Measurements from ENCODE around the gene LGR4. TPM values are rescaled to one million over a fixed set of nuclear protein-coding genes. Genes with fewer than 3 reads are reported as not detected.

Gene LGR4
- total and polyA plus RNA-seq, 4 donors: 27.7 to 65.7 (median 40.6) TPM

DNA sequence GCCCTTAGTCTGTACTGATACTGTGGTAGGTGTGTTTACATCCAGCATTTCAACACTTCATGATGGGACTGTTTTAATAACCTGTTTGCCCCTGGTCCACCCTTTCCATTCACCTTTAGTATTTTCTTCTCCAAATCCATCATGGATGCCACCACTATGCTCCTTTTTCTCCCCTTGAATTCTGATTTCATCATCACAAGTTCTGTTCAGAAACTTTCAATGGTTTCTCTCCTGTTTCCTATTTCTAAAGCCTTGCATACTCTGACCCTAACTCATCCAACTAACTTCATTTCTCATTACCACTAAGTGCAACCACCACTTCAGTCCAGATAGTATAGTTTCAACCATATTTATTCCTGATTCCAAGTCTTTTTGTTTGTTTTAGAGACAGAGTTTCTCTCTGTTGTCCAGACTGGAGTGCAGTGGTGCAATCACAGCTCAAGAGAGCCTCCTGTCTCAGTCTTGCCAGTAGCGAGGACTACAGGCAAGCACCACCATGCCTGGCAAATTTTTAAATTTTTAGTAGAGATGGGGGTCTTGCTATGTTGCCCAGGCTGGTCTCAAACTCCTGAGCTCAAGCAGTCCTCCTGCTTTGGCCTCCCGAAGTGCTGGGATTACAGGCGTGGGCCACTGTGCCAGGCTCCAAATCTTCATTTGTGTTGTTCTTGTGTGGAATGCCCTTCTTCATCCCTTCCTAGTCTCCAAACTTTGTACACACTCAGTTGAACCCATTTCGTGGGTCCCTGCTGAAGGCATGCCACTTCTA, 35.1 kb upstream of the LGR4 start:
- Histone ChIP-seq H3K27ac (ENCODE audit: low read depth, low read length) (no peak overlapping the region), H3K36me3 (ENCODE audit: control insufficient read depth, insufficient read depth, low read length) (no peaks in the 10 kb centered on the region), H3K9me3 (ENCODE audit: control insufficient read depth, insufficient read depth, low read length) (no peaks in the 10 kb centered on the region), H3K4me3 (ENCODE audit: low read depth, low read length) (peak overlapping the region; percentile 95), H3K27me3 (ENCODE audit: control insufficient read depth, insufficient read depth, low read length) (no peaks in the 10 kb centered on the region), H3K4me1 (ENCODE audit: control insufficient read depth, insufficient read depth, low read length) (peaks cover 8% of the 10 kb centered on the region)
- DNase-seq (ENCODE audit: low read depth in 4 of 6, low spot score in 6 of 6): no peak
- WGBS (ENCODE audit: insufficient coverage): 100% methylated on average over 2 of the region's 4 CpGs

DNA sequence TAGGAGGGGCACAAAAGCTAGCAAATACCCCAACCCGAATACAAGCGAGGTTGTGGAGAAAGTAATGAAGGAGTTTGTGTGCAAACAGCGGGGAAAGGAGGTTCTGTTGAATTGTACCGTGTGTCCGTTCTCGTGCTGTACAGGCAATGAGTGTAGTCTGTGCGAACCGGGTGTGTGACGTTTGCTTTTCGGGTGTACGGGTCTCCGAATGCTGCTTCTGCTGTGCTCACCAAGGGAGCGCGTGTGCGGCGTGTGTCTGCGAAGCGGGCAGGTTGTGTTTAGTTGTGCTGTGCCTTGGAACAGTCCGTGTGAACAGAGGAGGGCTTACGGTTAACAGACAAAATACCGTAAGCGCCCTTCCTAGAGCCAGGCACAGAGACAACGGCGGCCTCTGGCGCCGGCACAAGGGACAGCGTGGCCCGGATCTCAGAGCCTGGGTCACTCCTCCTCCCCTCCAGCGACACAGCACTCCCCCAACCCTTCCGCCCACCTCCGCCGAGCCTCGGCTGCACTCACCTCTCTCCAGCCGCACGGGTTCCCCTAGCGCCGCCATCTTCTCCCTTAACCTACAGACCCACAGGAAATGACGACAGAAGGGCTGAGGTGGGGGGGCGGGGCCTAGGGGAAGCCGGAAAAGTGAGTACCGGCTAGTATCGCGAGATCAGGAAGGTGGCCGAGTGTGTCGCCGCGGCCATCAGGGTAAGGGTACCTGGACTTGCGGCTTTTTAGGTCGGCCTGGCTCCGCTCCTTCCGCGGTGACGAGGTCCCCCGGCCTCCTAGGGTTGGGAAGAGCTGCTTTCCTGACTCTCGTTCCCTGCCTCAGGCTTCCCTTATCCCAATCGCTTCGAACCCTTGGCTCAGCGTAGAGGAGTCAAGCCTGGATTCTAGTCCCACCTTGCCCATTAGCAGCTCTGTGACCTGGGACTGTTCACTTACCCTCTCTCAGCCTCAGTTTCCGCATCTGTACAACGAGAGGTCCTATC, 33.9 kb upstream of the LGR4 start, which contains the start of gene LIN7C:
LIN7C (minus strand) TSS at position 570 of the 983 bp plus-strand sequence; CDS start at position 553, 17 bp downstream.
- Histone ChIP-seq H3K9me3 (ENCODE audit: control insufficient read depth, insufficient read depth, low read length) (no peaks in the 10 kb centered on the region), H3K27ac (ENCODE audit: low read depth, low read length) (peak within 1 kb of the TSS; percentile 93), H3K4me1 (ENCODE audit: control insufficient read depth, insufficient read depth, low read length) (peaks cover 8% of the 10 kb centered on the region), H3K36me3 (ENCODE audit: control insufficient read depth, insufficient read depth, low read length) (no peaks in the 10 kb centered on the region), H3K27me3 (ENCODE audit: control insufficient read depth, insufficient read depth, low read length) (no peaks in the 10 kb centered on the region), H3K4me3 (ENCODE audit: low read depth, low read length) (peak within 1 kb of the TSS; percentile 95)
- peak; percentile 90 to 99 (median 96) for DNase-seq (ENCODE audit: low read depth in 4 of 6, low spot score in 6 of 6)
- WGBS (ENCODE audit: insufficient coverage): under 1% methylated on average over 51 of the region's 60 CpGs

DNA sequence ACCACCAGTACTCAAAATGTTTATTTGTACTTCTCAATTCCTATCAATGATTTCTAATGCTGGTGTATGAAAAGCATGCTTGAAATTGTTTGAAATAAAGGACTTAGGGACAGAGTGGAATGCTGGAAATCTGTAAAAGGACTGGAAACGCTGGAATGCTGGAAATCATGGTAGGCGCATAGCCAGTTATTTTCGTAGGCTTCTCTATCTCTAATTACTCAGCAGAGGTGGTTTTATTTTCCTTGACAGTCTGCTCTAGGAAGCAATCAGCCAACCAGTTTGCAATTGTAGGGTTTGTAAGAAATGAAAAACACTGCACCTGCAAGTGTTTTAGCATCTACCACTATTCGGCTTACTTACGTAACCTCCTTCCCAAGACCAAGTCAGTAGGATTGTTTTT, 33.2 kb upstream of the LGR4 start:
- H3K9me3 ChIP-seq (ENCODE audit: control insufficient read depth, insufficient read depth, low read length): no peaks in the 10 kb centered on the region
- peak overlapping the region; percentile 93 for H3K27ac ChIP-seq (ENCODE audit: low read depth, low read length)
- peak overlapping the region; percentile 95 for H3K4me3 ChIP-seq (ENCODE audit: low read depth, low read length)
- no peaks in the 10 kb centered on the region for H3K36me3 ChIP-seq (ENCODE audit: control insufficient read depth, insufficient read depth, low read length)
- WGBS (ENCODE audit: insufficient coverage): no CpG with 5 or more reads among the region's 5 CpGs
- no peak for DNase-seq (ENCODE audit: low read depth in 4 of 6, low spot score in 6 of 6)
- peaks cover 8% of the 10 kb centered on the region for H3K4me1 ChIP-seq (ENCODE audit: control insufficient read depth, insufficient read depth, low read length)
- no peaks in the 10 kb centered on the region for H3K27me3 ChIP-seq (ENCODE audit: control insufficient read depth, insufficient read depth, low read length)

DNA sequence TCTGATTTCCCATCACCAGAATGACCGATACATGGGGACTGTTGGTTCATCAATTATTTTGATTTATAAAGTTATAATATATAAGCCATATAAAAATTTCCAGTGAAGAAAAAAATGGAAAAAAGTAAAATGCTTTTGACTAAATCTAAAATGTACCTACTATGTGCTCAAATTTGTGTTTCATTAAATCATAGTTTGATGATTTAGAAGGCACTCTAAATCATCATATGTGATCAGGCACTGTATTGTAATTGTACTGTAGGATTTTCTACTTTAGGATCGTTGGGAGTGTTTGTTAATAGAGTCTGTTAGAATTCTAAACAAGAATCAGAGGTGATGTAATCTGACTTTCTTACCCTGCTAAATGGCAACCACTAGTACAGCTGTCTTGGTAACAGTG, 31.6 kb upstream of the LGR4 start:
- no peaks in the 10 kb centered on the region for H3K9me3 ChIP-seq (ENCODE audit: control insufficient read depth, insufficient read depth, low read length)
- peaks cover 6% of the 10 kb centered on the region for H3K36me3 ChIP-seq (ENCODE audit: control insufficient read depth, insufficient read depth, low read length)
- no peak for DNase-seq (ENCODE audit: low read depth in 4 of 6, low spot score in 6 of 6)
- WGBS (ENCODE audit: insufficient coverage): no CpG with 5 or more reads among the region's 2 CpGs
- H3K4me3 ChIP-seq (ENCODE audit: low read depth, low read length): no peak overlapping the region
- no peaks in the 10 kb centered on the region for H3K27me3 ChIP-seq (ENCODE audit: control insufficient read depth, insufficient read depth, low read length)
- peaks cover 8% of the 10 kb centered on the region for H3K4me1 ChIP-seq (ENCODE audit: control insufficient read depth, insufficient read depth, low read length)
- H3K27ac ChIP-seq (ENCODE audit: low read depth, low read length): no peak overlapping the region

DNA sequence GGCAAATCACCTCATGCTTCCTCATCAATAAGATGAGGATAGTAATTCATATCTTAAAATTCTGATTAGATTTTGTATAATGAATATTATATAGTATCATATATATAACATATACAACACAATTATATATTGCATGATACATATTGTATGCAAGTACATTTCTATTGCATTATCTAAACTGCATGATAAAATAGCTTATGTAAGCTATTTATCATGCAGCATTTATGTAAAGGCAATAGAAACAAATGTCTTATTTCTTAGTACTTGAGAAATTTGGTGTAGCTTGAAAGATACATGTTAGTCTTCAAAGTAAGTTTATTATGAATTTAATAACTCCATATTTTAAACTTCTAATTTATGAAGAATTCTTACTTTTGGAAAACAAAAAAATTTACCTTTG, 28.5 kb upstream of the LGR4 start:
- Histone ChIP-seq H3K4me3 (ENCODE audit: low read depth, low read length) (no peak overlapping the region), H3K27me3 (ENCODE audit: control insufficient read depth, insufficient read depth, low read length) (no peaks in the 10 kb centered on the region), H3K9me3 (ENCODE audit: control insufficient read depth, insufficient read depth, low read length) (no peaks in the 10 kb centered on the region), H3K4me1 (ENCODE audit: control insufficient read depth, insufficient read depth, low read length) (peaks cover 8% of the 10 kb centered on the region), H3K36me3 (ENCODE audit: control insufficient read depth, insufficient read depth, low read length) (peaks cover 6% of the 10 kb centered on the region), H3K27ac (ENCODE audit: low read depth, low read length) (no peak overlapping the region)
- DNase-seq (ENCODE audit: low read depth in 4 of 6, low spot score in 6 of 6): no peak

DNA sequence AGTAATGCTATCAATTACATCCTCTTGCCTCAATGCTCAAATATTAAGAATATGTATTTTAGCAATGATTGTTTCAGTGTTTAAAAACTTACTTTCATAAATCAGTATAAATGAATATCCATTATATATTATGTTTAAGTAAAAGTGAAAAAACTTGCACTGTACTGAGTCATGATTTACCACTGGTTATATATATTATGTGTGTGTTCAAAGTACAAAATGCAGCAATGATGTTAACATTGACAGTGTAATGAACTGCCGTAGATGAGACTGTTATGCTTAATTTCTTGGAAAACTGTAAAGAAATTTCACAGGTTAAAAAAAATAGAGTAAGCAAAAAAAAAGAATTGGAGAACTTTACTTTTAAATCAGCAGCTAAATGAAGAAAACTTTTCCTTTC, 25.3 kb upstream of the LGR4 start:
- Histone ChIP-seq H3K4me1 (ENCODE audit: control insufficient read depth, insufficient read depth, low read length) (no peaks in the 10 kb centered on the region), H3K36me3 (ENCODE audit: control insufficient read depth, insufficient read depth, low read length) (peaks cover 9% of the 10 kb centered on the region)

DNA sequence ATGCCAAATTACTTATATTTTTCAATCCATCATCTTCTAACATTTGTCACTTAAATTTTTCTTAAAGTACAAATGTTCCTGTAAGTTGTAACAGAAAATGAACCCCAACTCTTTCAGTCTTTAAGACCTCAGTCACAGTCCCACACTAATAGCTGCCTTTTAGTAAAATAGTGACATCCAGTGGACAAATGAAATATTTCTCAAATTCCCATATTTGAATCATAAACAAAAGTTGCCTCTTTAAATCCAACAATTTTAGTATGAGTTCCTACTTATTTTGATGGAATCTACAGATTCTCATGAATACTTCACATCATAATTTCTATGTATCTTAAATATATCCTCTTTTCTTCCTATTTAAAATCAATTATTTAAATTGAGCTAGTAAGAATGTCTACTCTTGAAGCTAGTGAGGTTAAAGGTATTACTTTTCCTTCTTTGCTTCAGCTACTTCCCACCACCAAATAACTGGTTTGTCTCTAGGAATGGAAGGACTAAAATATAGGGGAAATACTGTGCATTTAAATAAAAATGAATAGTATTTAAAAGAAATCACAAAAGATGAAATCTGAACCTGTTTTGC, 24.8 kb upstream of the LGR4 start:
- Histone ChIP-seq H3K36me3 (ENCODE audit: control insufficient read depth, insufficient read depth, low read length) (peaks cover 14% of the 10 kb centered on the region), H3K4me1 (ENCODE audit: control insufficient read depth, insufficient read depth, low read length) (no peaks in the 10 kb centered on the region), H3K27ac (ENCODE audit: low read depth, low read length) (no peak overlapping the region), H3K4me3 (ENCODE audit: low read depth, low read length) (no peak overlapping the region), H3K9me3 (ENCODE audit: control insufficient read depth, insufficient read depth, low read length) (no peaks in the 10 kb centered on the region), H3K27me3 (ENCODE audit: control insufficient read depth, insufficient read depth, low read length) (no peaks in the 10 kb centered on the region)
- DNase-seq (ENCODE audit: low read depth in 4 of 6, low spot score in 6 of 6): peak in 2 of 6 donors; percentile 49 to 69

More for the DNA sequence above, 25.3 kb upstream of the LGR4 start:
- H3K4me3 ChIP-seq (ENCODE audit: low read depth, low read length): no peak overlapping the region
- no CpG with 5 or more reads among the region's 1 CpG for WGBS (ENCODE audit: insufficient coverage)
- H3K9me3 ChIP-seq (ENCODE audit: control insufficient read depth, insufficient read depth, low read length): no peaks in the 10 kb centered on the region
- H3K27me3 ChIP-seq (ENCODE audit: control insufficient read depth, insufficient read depth, low read length): no peaks in the 10 kb centered on the region
- H3K27ac ChIP-seq (ENCODE audit: low read depth, low read length): no peak overlapping the region
- DNase-seq (ENCODE audit: low read depth in 4 of 6, low spot score in 6 of 6): no peak

DNA sequence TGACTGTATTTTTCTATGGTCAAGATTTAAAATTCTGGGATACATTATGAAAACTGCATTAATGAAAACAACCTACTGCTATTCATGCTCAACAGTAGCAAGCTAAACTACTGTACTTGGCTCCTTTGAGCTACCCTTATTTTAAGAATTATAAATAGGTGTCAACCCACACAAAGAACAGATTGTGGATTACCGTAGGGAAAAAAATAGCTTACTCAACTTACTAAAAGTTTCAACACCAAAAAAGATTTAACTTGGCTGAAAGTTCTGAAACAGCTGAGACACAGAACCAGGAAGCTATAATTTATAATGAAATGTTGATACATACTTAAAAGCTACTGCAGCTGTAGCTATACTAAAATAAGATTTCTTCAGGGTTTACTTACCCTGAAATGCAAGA, 23.9 kb upstream of the LGR4 start:
- WGBS (ENCODE audit: insufficient coverage): no CpG with 5 or more reads among the region's 1 CpG
- Histone ChIP-seq H3K36me3 (ENCODE audit: control insufficient read depth, insufficient read depth, low read length) (peaks cover 14% of the 10 kb centered on the region), H3K4me3 (ENCODE audit: low read depth, low read length) (no peak overlapping the region), H3K9me3 (ENCODE audit: control insufficient read depth, insufficient read depth, low read length) (no peaks in the 10 kb centered on the region), H3K27ac (ENCODE audit: low read depth, low read length) (no peak overlapping the region), H3K4me1 (ENCODE audit: control insufficient read depth, insufficient read depth, low read length) (no peaks in the 10 kb centered on the region), H3K27me3 (ENCODE audit: control insufficient read depth, insufficient read depth, low read length) (no peaks in the 10 kb centered on the region)
- no peak for DNase-seq (ENCODE audit: low read depth in 4 of 6, low spot score in 6 of 6)

DNA sequence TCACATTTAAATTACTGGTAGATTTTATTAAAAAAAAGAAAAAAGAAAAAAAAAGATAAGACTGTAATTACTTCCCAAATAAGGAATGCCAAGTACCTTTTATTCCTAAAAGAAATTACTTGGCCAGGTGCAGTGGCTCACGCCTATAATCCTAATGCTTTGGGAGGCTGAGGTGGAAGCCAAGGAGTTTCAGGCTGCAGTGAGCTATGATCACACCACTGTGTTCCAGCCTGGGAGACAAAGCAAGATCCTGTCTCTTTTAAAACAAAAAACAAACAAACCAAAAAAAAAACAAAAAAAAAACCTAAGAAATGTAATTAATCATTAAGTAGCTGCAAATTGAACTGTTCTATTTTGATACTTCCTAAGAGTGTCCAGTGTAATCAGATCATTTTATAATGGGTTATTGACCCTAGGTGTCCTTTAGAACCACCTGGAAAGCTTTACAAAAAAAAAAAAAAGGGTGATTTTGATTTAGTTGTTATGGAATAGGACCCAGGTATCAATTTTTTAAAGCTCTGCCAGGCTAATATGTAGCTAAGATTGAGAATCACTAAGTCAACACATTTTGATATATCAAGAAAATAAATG, 23.2 kb upstream of the LGR4 start:
- Histone ChIP-seq H3K4me1 (ENCODE audit: control insufficient read depth, insufficient read depth, low read length) (no peaks in the 10 kb centered on the region), H3K36me3 (ENCODE audit: control insufficient read depth, insufficient read depth, low read length) (peaks cover 18% of the 10 kb centered on the region), H3K4me3 (ENCODE audit: low read depth, low read length) (no peak overlapping the region), H3K27me3 (ENCODE audit: control insufficient read depth, insufficient read depth, low read length) (no peaks in the 10 kb centered on the region), H3K9me3 (ENCODE audit: control insufficient read depth, insufficient read depth, low read length) (no peaks in the 10 kb centered on the region), H3K27ac (ENCODE audit: low read depth, low read length) (no peak overlapping the region)
- DNase-seq (ENCODE audit: low read depth in 4 of 6, low spot score in 6 of 6): no peak
- no CpG with 5 or more reads among the region's 1 CpG for WGBS (ENCODE audit: insufficient coverage)

Data from spinal cord (tissue), 10 donors.